ENCODE results near the gene TMPRSS13. TPM values are rescaled to one million over a fixed set of nuclear protein-coding genes. Genes with fewer than 3 reads are reported as not detected.

TMPRSS13 gene
- total RNA-seq = not detected in 2 replicates

GRCh38 chr11:117929142-117929915 lies at the start of gene TMPRSS13:
Gene TMPRSS13, minus strand, starts transcription at chr11:117929402. Its CDS starts 95 bp downstream, at chr11:117929307.

GRCh38 chr11:117876341-117877119 lies 52.7 kb downstream of the TMPRSS13 start, which contains the start of gene FXYD6:
Gene FXYD6, minus strand, starts transcription at chr11:117876658. Its CDS starts 33,882 bp downstream, at chr11:117842776.

Other genes with a start within 250 kb of the TMPRSS13 start
- gene DSCAML1, start 132.2 kb downstream of the TMPRSS13 start, total RNA-seq = under 0.01 TPM in 1 of 2 replicates, not detected in the other
- gene FXYD2, start 104.7 kb downstream of the TMPRSS13 start, total RNA-seq = 0.38 and 1.4 TPM in 2 replicates
- under 0.01 and 0.28 TPM in 2 replicates for gene FXYD6, start 52.7 kb downstream of the TMPRSS13 start, total RNA-seq
- under 0.01 TPM in 1 of 2 replicates, not detected in the other for gene IL10RA, start 57.0 kb upstream of the TMPRSS13 start, total RNA-seq
- gene TMPRSS4, start 147.7 kb upstream of the TMPRSS13 start, total RNA-seq = under 0.01 TPM in 1 of 2 replicates, not detected in the other
- not detected in 2 replicates for gene SMIM35, start 157.6 kb upstream of the TMPRSS13 start, total RNA-seq
- 0.28 TPM in 1 of 2 replicates, not detected in the other for gene SCN4B, start 223.4 kb upstream of the TMPRSS13 start, total RNA-seq
- gene SCN2B, start 247.2 kb upstream of the TMPRSS13 start, total RNA-seq = not detected in 2 replicates

Data from regular cardiac myocyte (primary cell).